GM12892 (cell line): Measurements from ENCODE around the gene CALML5.

Experiments
- DNase-seq: peaks from one replicate; pipeline ENCODE4 v3.0.0; 2011; ENCODE audit not compliant: insufficient read length
- FAIRE-seq: peaks from 2 replicates; lab custom pipeline; 2011; peaks lifted over from hg19 to GRCh38; lab: Jason Lieb, UNC
- POLR2A ChIP-seq: IDR thresholded peaks from 2 replicates; pipeline ENCODE4 v1.6.1; 2011; ENCODE audit warnings: low read depth, low read length, control low read depth
- POLR2AphosphoS5 ChIP-seq: IDR thresholded peaks from 2 replicates; pipeline ENCODE4 v1.6.1; 2011; ENCODE audit warnings: low read depth, low read length, control low read depth
- TAF1 ChIP-seq: IDR thresholded peaks from 2 replicates; pipeline ENCODE4 v1.6.1; 2011; ENCODE audit warnings: low read depth, mild to moderate bottlenecking, control low read depth, low read length, borderline replicate concordance

CALML5 gene

DNA sequence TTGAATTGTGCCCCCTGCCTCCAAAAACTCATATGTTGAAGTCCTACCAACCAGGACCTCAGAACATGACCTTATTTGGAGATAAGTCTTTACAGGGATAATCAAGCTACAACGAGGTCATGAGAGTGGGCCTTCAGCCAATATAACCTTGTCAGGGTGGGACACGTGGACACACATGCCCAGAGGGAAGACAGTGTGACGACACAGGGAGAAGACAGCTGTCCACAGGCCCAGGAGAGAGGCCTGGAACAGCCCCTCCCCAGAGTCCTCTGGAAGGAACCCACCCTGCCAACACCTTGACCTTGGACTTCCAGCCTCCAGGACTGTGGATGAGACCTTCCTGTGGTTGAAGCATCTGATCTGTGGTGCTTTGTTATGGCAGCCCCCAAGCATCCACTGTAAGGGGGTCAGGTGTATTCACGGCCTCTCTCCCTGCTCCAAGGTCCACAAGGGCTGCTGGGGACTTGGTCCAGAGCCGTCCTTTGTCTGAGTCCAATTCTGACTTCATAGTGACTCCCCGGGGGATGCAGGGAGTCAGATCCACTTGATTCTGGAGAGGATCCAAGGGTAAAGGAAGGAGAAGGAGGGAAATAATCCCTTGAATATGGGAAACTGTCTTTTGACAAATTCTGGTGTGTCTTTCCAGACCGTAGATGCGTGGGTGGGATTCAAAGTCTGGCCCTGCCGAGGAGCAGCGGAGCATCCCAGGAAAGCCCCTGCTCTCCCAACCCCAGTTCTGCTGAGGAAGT is 32.4 kb upstream of the CALML5 start:
- TF ChIP-seq POLR2A (no peak), POLR2AphosphoS5 (no peak), TAF1 (no peak)
- DNase-seq (no peak), FAIRE-seq (no peak)

DNA sequence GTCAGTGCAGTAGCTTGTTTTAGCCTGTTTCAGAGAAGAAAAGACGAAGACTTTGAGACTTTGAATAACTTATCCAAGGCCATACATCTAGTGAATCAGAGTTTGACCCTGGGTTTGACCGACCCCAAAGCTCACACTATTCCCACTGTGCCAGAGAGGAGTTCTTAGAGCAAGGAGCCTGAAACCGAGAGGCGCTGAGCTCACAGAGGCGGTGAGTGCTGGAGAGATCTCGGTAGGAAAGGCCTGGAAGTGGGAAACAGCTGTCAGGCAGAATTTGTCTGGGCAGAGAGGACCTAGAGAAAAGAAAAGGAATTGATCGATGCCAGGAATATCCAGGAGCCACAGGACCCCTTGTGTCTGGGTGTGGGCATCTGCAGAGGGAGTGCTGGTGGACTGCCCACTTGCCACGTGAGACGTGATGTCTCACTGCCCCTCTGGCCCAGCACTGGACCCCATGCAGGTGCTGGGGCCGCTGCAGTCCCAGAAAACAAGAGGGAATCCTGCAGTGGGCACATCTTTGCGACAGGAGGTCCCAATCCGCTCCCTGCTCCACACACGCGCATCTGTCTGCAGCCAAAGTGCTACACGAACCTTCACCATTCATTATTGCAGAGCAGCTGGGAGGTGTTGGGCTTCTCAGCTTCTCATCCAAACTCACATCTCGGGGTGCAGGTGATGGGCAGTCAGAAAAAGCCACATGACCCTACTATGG is 31.6 kb upstream of the CALML5 start:
- no peak for FAIRE-seq
- no peak for DNase-seq
- TF ChIP-seq POLR2AphosphoS5 (no peak), POLR2A (no peak), TAF1 (no peak)

DNA sequence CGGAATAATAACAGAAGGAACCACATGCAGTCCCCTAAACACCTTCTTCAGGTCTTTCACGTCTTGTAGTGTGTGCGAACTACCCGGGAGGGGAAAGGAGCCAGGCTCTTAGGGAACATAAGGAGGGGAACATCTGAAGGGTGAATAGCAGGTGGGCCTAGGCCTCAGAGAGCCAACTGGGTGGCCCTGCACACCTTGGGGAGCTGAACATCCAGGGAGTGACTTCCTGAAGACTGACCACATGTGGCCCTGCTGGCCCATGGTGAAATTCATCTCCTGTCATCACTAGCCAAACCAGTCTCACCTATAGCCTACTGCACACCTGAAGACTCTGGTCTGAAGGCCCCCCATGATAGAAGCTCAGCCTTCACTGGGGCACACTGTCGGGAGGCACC is 31.0 kb upstream of the CALML5 start:
- FAIRE-seq (no peak), DNase-seq (no peak)
- TF ChIP-seq POLR2AphosphoS5 (no peak), POLR2A (no peak), TAF1 (no peak)

DNA sequence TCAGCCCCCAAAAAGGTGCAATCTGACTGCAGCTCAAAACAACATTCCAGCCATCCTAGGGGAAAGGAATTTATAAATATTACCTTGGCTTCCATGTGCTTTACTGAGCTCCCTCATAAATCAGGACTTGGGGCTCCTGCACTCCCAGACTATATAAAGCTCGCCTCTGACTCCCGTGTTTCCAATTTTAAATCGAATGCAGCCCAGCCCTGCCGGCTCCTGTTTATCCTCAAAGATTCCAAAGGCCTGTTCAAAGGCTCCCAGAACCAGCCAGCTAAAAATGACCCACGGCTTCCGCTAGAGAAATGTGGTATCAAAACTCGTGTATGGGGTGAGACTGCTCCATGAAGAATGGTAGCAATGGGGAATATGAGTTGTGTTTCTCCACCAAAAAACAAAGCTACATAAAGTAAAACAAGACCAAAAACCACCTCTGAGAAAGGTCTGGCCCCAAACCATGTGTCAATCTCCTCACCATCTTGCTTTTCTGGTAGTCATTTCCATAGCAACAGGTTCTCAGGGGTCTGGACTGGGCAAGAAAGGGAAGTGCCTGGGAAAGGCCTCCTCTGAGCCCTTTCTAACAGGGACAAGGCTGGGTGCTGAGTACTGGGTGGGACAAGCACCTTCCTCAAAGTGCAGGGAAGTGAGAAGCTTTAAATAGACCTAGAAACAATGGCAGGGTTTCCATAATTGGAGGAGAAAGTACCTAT is 30.5 kb upstream of the CALML5 start:
- FAIRE-seq: no peak
- TF ChIP-seq POLR2AphosphoS5: no peak
- no peak for TF ChIP-seq POLR2A
- TF ChIP-seq TAF1: no peak
- no peak for DNase-seq

DNA sequence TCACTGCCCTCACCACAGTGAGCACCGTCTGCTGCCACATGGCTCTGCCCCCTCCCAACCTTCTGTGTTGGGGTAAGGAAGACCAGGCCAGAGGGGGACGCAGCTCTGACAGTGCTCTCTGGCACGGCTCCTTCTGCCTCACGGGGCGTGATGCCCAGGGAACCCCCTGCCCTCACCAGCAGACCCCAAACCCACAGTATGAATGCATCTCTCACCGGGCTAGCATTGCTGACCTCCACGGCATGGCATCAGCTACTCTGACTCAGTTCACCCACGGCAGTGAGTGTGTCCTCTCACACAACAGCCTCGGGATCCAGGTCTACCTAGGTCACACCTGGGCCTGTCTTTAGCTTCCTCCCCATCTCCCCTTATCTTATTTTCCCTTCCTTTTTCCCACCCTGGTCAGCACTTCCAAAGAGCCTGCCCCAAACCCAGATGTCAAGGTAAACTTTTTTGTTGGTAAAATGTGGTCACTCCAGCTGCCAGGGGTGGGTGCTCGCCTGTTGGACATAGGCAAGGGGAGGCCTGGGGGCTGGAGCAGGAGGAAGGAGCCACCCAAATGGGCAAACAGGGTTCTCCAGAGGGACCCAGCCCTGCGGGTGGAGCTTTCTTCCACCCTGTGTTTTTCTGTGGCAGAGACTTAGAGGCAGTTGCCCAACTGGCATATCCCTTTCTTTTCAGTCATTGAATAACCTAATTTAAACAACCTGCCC is 29.8 kb upstream of the CALML5 start:
- FAIRE-seq: no peak
- TF ChIP-seq POLR2A (no peak), POLR2AphosphoS5 (no peak), TAF1 (no peak)
- DNase-seq: no peak

GRCh38 chr10:5527332-5528200 is 28.2 kb upstream of the CALML5 start:
- FAIRE-seq (no peak), DNase-seq (no peak)
- TF ChIP-seq TAF1: no peak
- TF ChIP-seq POLR2AphosphoS5: no peak
- no peak for TF ChIP-seq POLR2A

GRCh38 chr10:5526691-5527331 is 27.4 kb upstream of the CALML5 start:
- DNase-seq (no peak), FAIRE-seq (no peak)
- TF ChIP-seq POLR2AphosphoS5 (no peak), TAF1 (no peak), POLR2A (no peak)

GRCh38 chr10:5525561-5526341 is 26.4 kb upstream of the CALML5 start:
- DNase-seq (no peak), FAIRE-seq (no peak)
- TF ChIP-seq TAF1: no peak
- no peak for TF ChIP-seq POLR2A
- no peak for TF ChIP-seq POLR2AphosphoS5

GRCh38 chr10:5524641-5525560 is 25.5 kb upstream of the CALML5 start, which contains the start of gene CALML3:
Gene CALML3, plus strand, starts transcription at chr10:5524961. Its CDS starts 125 bp downstream, at chr10:5525086.
- FAIRE-seq: no peak
- no peak for DNase-seq
- no peak for TF ChIP-seq POLR2A
- no peak for TF ChIP-seq POLR2AphosphoS5
- TF ChIP-seq TAF1: no peak
